ENCODE data around the gene RAB34.

RAB34 gene

GRCh38 chr17:28675490-28675889 is 42.2 kb downstream of the RAB34 start:
- no peak for DNase-seq

GRCh38 chr17:28669918-28670317 is 47.8 kb downstream of the RAB34 start:
- DNase-seq = no peak

GRCh38 chr17:28667870-28668269 is 49.8 kb downstream of the RAB34 start:
- no peak for DNase-seq

- no peak for DNase-seq
Observed at GRCh38 chr17:28665994-28666393, 51.7 kb downstream of the RAB34 start.
